Measurements from ENCODE around the gene IL1RL1.

Gene IL1RL1

GRCh38 chr2:102310964-102311640 lies at the start of gene IL1RL1:
TSS of gene IL1RL1 (plus strand) at chr2:102311563. CDS start at chr2:102338265, 26,702 bp downstream.
- H3K4me1 ChIP-seq (ENCODE audit: control insufficient read depth, insufficient read depth, low read length): no peaks in the 10 kb centered on the region
- H3K27ac ChIP-seq (ENCODE audit: low read depth, low read length): no peak within 1 kb of the TSS
- no peak within 1 kb of the TSS for H3K9ac ChIP-seq (ENCODE audit: low read length)
- peaks cover 6% of the 10 kb centered on the region; the same call in 1 of the 2 replicates for H3K9me3 ChIP-seq (ENCODE audit: control insufficient read depth, insufficient read depth, low read depth, low read length)
- no peaks in the 10 kb centered on the region for H3K36me3 ChIP-seq (ENCODE audit: control insufficient read depth, insufficient read depth, low read length)
- no peaks in the 10 kb centered on the region for H3K27me3 ChIP-seq (ENCODE audit: control insufficient read depth, insufficient read depth, low read length)
- no peak within 1 kb of the TSS for H3K4me3 ChIP-seq (ENCODE audit: low read depth, low read length)

- Histone ChIP-seq H3K9me3 (ENCODE audit: control insufficient read depth, insufficient read depth, low read depth, low read length) (no peaks in the 10 kb centered on the region), H3K27ac (ENCODE audit: low read depth, low read length) (no peak overlapping the region), H3K27me3 (ENCODE audit: control insufficient read depth, insufficient read depth, low read length) (no peaks in the 10 kb centered on the region), H3K36me3 (ENCODE audit: control insufficient read depth, insufficient read depth, low read length) (no peaks in the 10 kb centered on the region), H3K4me3 (ENCODE audit: low read depth, low read length) (no peak overlapping the region), H3K4me1 (ENCODE audit: control insufficient read depth, insufficient read depth, low read length) (peaks cover 3% of the 10 kb centered on the region; the same call in 1 of the 2 replicates), H3K9ac (ENCODE audit: low read length) (no peak overlapping the region)
Measured at GRCh38 chr2:102262216-102263129, 48.9 kb upstream of the IL1RL1 start.

GRCh38 chr2:102264952-102265351 lies 46.4 kb upstream of the IL1RL1 start:
- Histone ChIP-seq H3K4me1 (ENCODE audit: control insufficient read depth, insufficient read depth, low read length) (peaks cover 3% of the 10 kb centered on the region; the same call in 1 of the 2 replicates), H3K27ac (ENCODE audit: low read depth, low read length) (no peak overlapping the region), H3K4me3 (ENCODE audit: low read depth, low read length) (no peak overlapping the region), H3K27me3 (ENCODE audit: control insufficient read depth, insufficient read depth, low read length) (no peaks in the 10 kb centered on the region), H3K9me3 (ENCODE audit: control insufficient read depth, insufficient read depth, low read depth, low read length) (no peaks in the 10 kb centered on the region), H3K36me3 (ENCODE audit: control insufficient read depth, insufficient read depth, low read length) (no peaks in the 10 kb centered on the region), H3K9ac (ENCODE audit: low read length) (no peak overlapping the region)

GRCh38 chr2:102266204-102266603 lies 45.2 kb upstream of the IL1RL1 start:
- H3K36me3 ChIP-seq (ENCODE audit: control insufficient read depth, insufficient read depth, low read length): no peaks in the 10 kb centered on the region
- H3K4me1 ChIP-seq (ENCODE audit: control insufficient read depth, insufficient read depth, low read length): peaks cover 3% of the 10 kb centered on the region; the same call in 1 of the 2 replicates

GRCh38 chr2:102267774-102268173 lies 43.6 kb upstream of the IL1RL1 start:
- Histone ChIP-seq H3K9ac (ENCODE audit: low read length) (no peak overlapping the region), H3K9me3 (ENCODE audit: control insufficient read depth, insufficient read depth, low read depth, low read length) (no peaks in the 10 kb centered on the region)

More at GRCh38 chr2:102266204-102266603, 45.2 kb upstream of the IL1RL1 start:
- Histone ChIP-seq H3K27me3 (ENCODE audit: control insufficient read depth, insufficient read depth, low read length) (no peaks in the 10 kb centered on the region), H3K9ac (ENCODE audit: low read length) (no peak overlapping the region), H3K27ac (ENCODE audit: low read depth, low read length) (no peak overlapping the region), H3K9me3 (ENCODE audit: control insufficient read depth, insufficient read depth, low read depth, low read length) (no peaks in the 10 kb centered on the region), H3K4me3 (ENCODE audit: low read depth, low read length) (no peak overlapping the region)

GRCh38 chr2:102268510-102269199 lies 42.7 kb upstream of the IL1RL1 start:
- Histone ChIP-seq H3K27ac (ENCODE audit: low read depth, low read length) (no peak overlapping the region), H3K4me3 (ENCODE audit: low read depth, low read length) (no peak overlapping the region), H3K4me1 (ENCODE audit: control insufficient read depth, insufficient read depth, low read length) (peaks cover 3% of the 10 kb centered on the region; the same call in 1 of the 2 replicates), H3K27me3 (ENCODE audit: control insufficient read depth, insufficient read depth, low read length) (no peaks in the 10 kb centered on the region), H3K36me3 (ENCODE audit: control insufficient read depth, insufficient read depth, low read length) (no peaks in the 10 kb centered on the region), H3K9ac (ENCODE audit: low read length) (no peak overlapping the region), H3K9me3 (ENCODE audit: control insufficient read depth, insufficient read depth, low read depth, low read length) (no peaks in the 10 kb centered on the region)

More at GRCh38 chr2:102267774-102268173, 43.6 kb upstream of the IL1RL1 start:
- H3K27me3 ChIP-seq (ENCODE audit: control insufficient read depth, insufficient read depth, low read length): no peaks in the 10 kb centered on the region
- no peak overlapping the region for H3K4me3 ChIP-seq (ENCODE audit: low read depth, low read length)
- H3K4me1 ChIP-seq (ENCODE audit: control insufficient read depth, insufficient read depth, low read length): peaks cover 3% of the 10 kb centered on the region; the same call in 1 of the 2 replicates
- no peak overlapping the region for H3K27ac ChIP-seq (ENCODE audit: low read depth, low read length)
- H3K36me3 ChIP-seq (ENCODE audit: control insufficient read depth, insufficient read depth, low read length): no peaks in the 10 kb centered on the region

GRCh38 chr2:102269200-102269524 lies 42.2 kb upstream of the IL1RL1 start:
- Histone ChIP-seq H3K27ac (ENCODE audit: low read depth, low read length) (no peak overlapping the region), H3K27me3 (ENCODE audit: control insufficient read depth, insufficient read depth, low read length) (no peaks in the 10 kb centered on the region), H3K4me3 (ENCODE audit: low read depth, low read length) (no peak overlapping the region)

GRCh38 chr2:102271844-102272243 lies 39.5 kb upstream of the IL1RL1 start:
- no peaks in the 10 kb centered on the region for H3K4me1 ChIP-seq (ENCODE audit: control insufficient read depth, insufficient read depth, low read length)
- H3K4me3 ChIP-seq (ENCODE audit: low read depth, low read length): no peak overlapping the region
- H3K9me3 ChIP-seq (ENCODE audit: control insufficient read depth, insufficient read depth, low read depth, low read length): no peaks in the 10 kb centered on the region
- no peak overlapping the region for H3K27ac ChIP-seq (ENCODE audit: low read depth, low read length)
- no peaks in the 10 kb centered on the region for H3K36me3 ChIP-seq (ENCODE audit: control insufficient read depth, insufficient read depth, low read length)
- H3K9ac ChIP-seq (ENCODE audit: low read length): no peak overlapping the region
- no peaks in the 10 kb centered on the region for H3K27me3 ChIP-seq (ENCODE audit: control insufficient read depth, insufficient read depth, low read length)

More at GRCh38 chr2:102269200-102269524, 42.2 kb upstream of the IL1RL1 start:
- no peak overlapping the region for H3K9ac ChIP-seq (ENCODE audit: low read length)
- no peaks in the 10 kb centered on the region for H3K36me3 ChIP-seq (ENCODE audit: control insufficient read depth, insufficient read depth, low read length)
- H3K9me3 ChIP-seq (ENCODE audit: control insufficient read depth, insufficient read depth, low read depth, low read length): no peaks in the 10 kb centered on the region
- peaks cover 3% of the 10 kb centered on the region; the same call in 1 of the 2 replicates for H3K4me1 ChIP-seq (ENCODE audit: control insufficient read depth, insufficient read depth, low read length)

GRCh38 chr2:102273619-102274211 lies 37.6 kb upstream of the IL1RL1 start:
- Histone ChIP-seq H3K4me3 (ENCODE audit: low read depth, low read length) (no peak overlapping the region), H3K9me3 (ENCODE audit: control insufficient read depth, insufficient read depth, low read depth, low read length) (no peaks in the 10 kb centered on the region), H3K4me1 (ENCODE audit: control insufficient read depth, insufficient read depth, low read length) (no peaks in the 10 kb centered on the region), H3K36me3 (ENCODE audit: control insufficient read depth, insufficient read depth, low read length) (no peaks in the 10 kb centered on the region), H3K27ac (ENCODE audit: low read depth, low read length) (no peak overlapping the region), H3K9ac (ENCODE audit: low read length) (no peak overlapping the region), H3K27me3 (ENCODE audit: control insufficient read depth, insufficient read depth, low read length) (no peaks in the 10 kb centered on the region)

- Histone ChIP-seq H3K9ac (ENCODE audit: low read length) (no peak overlapping the region), H3K4me3 (ENCODE audit: low read depth, low read length) (no peak overlapping the region), H3K36me3 (ENCODE audit: control insufficient read depth, insufficient read depth, low read length) (no peaks in the 10 kb centered on the region), H3K27ac (ENCODE audit: low read depth, low read length) (no peak overlapping the region), H3K9me3 (ENCODE audit: control insufficient read depth, insufficient read depth, low read depth, low read length) (no peaks in the 10 kb centered on the region), H3K4me1 (ENCODE audit: control insufficient read depth, insufficient read depth, low read length) (no peaks in the 10 kb centered on the region), H3K27me3 (ENCODE audit: control insufficient read depth, insufficient read depth, low read length) (no peaks in the 10 kb centered on the region)
Measured at GRCh38 chr2:102276549-102277201, 34.7 kb upstream of the IL1RL1 start.

Measured in HUES6 (cell line).